ENCODE measurements around the gene BTBD9.

The BTBD9 gene

GRCh38 chr6:38404900-38405556 is 234.7 kb downstream of the BTBD9 start:
- no peak overlapping the region for H3K4me2 ChIP-seq (ENCODE audit: low read length)
- H3K9me3 ChIP-seq (ENCODE audit: control insufficient read depth, insufficient read depth, low read length): no peaks in the 10 kb centered on the region
- H3K27ac ChIP-seq (ENCODE audit: low read depth, low read length): no peak overlapping the region

DNA sequence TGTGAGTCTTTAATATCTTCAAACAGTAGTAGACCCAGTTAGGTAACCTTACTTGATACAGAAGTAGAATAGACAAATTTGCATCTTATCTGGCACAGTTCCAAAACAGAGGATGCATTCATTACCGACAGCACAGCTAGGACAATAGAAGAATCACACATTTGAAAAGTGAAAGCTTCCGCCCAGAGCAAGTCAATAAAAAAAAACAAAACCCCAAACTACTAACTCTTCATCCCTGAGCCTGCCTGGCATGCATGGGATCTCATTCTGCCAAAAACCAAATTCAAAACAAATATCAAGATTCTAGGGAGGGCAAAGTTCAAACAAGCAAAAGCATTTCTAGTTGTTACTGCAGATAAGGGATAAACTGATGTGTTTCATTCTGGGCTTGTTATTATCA is 235.4 kb downstream of the BTBD9 start:
- H3K27ac ChIP-seq (ENCODE audit: low read depth, low read length): no peak overlapping the region
- H3K9me2 ChIP-seq (replicated peaks; ENCODE audit: control insufficient read depth, low read length): no peaks in the 10 kb centered on the region
- H3K27me3 ChIP-seq (ENCODE audit: control insufficient read depth, low read length): no peaks in the 10 kb centered on the region
- TF ChIP-seq, protein P1, sequence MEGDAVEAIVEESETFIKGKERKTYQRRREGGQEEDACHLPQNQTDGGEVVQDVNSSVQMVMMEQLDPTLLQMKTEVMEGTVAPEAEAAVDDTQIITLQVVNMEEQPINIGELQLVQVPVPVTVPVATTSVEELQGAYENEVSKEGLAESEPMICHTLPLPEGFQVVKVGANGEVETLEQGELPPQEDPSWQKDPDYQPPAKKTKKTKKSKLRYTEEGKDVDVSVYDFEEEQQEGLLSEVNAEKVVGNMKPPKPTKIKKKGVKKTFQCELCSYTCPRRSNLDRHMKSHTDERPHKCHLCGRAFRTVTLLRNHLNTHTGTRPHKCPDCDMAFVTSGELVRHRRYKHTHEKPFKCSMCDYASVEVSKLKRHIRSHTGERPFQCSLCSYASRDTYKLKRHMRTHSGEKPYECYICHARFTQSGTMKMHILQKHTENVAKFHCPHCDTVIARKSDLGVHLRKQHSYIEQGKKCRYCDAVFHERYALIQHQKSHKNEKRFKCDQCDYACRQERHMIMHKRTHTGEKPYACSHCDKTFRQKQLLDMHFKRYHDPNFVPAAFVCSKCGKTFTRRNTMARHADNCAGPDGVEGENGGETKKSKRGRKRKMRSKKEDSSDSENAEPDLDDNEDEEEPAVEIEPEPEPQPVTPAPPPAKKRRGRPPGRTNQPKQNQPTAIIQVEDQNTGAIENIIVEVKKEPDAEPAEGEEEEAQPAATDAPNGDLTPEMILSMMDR (IDR thresholded peaks at IDR 0.05; ENCODE audit: low read depth, low read length, poor library complexity, severe bottlenecking): no peak
- TF ChIP-seq EZH2phosphoT487 (IDR thresholded peaks at IDR 0.05; ENCODE audit: borderline replicate concordance, low read length): no peak
- H3K4me2 ChIP-seq (ENCODE audit: low read length): no peak overlapping the region
- H3K36me3 ChIP-seq (ENCODE audit: control insufficient read depth, low read length): no peaks in the 10 kb centered on the region
- H3F3A ChIP-seq (ENCODE audit: control insufficient read depth, insufficient read depth): no peaks in the 10 kb centered on the region
- H3K4me3 ChIP-seq (ENCODE audit: low read length): no peak overlapping the region
- no peaks in the 10 kb centered on the region for H3K79me2 ChIP-seq (ENCODE audit: control insufficient read depth, low read length)
- H3K4me1 ChIP-seq (ENCODE audit: control insufficient read depth, low read length): peaks cover 9% of the 10 kb centered on the region
- H4K20me1 ChIP-seq (ENCODE audit: control insufficient read depth, insufficient read depth, low read depth, low read length): no peaks in the 10 kb centered on the region
- H3K9me3 ChIP-seq (ENCODE audit: control insufficient read depth, insufficient read depth, low read length): no peaks in the 10 kb centered on the region

More at GRCh38 chr6:38404900-38405556, 234.7 kb downstream of the BTBD9 start:
- Histone ChIP-seq H3K27me3 (ENCODE audit: control insufficient read depth, low read length) (no peaks in the 10 kb centered on the region), H3K4me3 (ENCODE audit: low read length) (no peak overlapping the region), H3K9me2 (replicated peaks; ENCODE audit: control insufficient read depth, low read length) (no peaks in the 10 kb centered on the region), H3F3A (ENCODE audit: control insufficient read depth, insufficient read depth) (no peaks in the 10 kb centered on the region), H3K36me3 (ENCODE audit: control insufficient read depth, low read length) (no peaks in the 10 kb centered on the region), H4K20me1 (ENCODE audit: control insufficient read depth, insufficient read depth, low read depth, low read length) (no peaks in the 10 kb centered on the region), H3K79me2 (ENCODE audit: control insufficient read depth, low read length) (no peaks in the 10 kb centered on the region), H3K4me1 (ENCODE audit: control insufficient read depth, low read length) (peaks cover 11% of the 10 kb centered on the region)
- TF ChIP-seq, protein P1 (IDR thresholded peaks at IDR 0.05; ENCODE audit: low read depth, low read length, poor library complexity, severe bottlenecking): no peak
- TF ChIP-seq EZH2phosphoT487 (IDR thresholded peaks at IDR 0.05; ENCODE audit: borderline replicate concordance, low read length): no peak

DNA sequence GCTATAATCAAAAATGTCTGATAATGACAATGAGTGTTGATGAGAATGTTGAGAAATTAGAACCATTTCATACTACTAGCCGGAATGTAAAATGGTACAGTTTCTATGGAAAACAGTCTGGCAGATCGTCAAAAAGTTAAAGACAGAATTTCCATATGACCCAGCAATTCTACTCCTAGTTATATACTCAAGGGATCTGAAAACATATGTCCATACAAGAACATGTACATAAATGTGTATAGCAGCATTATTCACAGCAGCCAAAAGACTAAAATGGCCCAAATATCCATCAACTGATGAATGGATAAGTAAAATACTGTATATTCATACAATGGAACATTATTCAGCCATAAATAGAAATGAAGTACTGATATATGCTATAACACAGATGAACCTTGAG is 236.2 kb downstream of the BTBD9 start:
- peaks cover 9% of the 10 kb centered on the region for H3K4me1 ChIP-seq (ENCODE audit: control insufficient read depth, low read length)
- no peaks in the 10 kb centered on the region for H3K9me2 ChIP-seq (replicated peaks; ENCODE audit: control insufficient read depth, low read length)
- TF ChIP-seq EZH2phosphoT487 (IDR thresholded peaks at IDR 0.05; ENCODE audit: borderline replicate concordance, low read length): no peak
- TF ChIP-seq, protein P1 (IDR thresholded peaks at IDR 0.05; ENCODE audit: low read depth, low read length, poor library complexity, severe bottlenecking): no peak
- H3K27ac ChIP-seq (ENCODE audit: low read depth, low read length): no peak overlapping the region
- H3F3A ChIP-seq (ENCODE audit: control insufficient read depth, insufficient read depth): no peaks in the 10 kb centered on the region
- no peaks in the 10 kb centered on the region for H3K79me2 ChIP-seq (ENCODE audit: control insufficient read depth, low read length)
- no peak overlapping the region for H3K4me3 ChIP-seq (ENCODE audit: low read length)
- no peaks in the 10 kb centered on the region for H4K20me1 ChIP-seq (ENCODE audit: control insufficient read depth, insufficient read depth, low read depth, low read length)
- H3K27me3 ChIP-seq (ENCODE audit: control insufficient read depth, low read length): no peaks in the 10 kb centered on the region
- H3K9me3 ChIP-seq (ENCODE audit: control insufficient read depth, insufficient read depth, low read length): no peaks in the 10 kb centered on the region
- H3K4me2 ChIP-seq (ENCODE audit: low read length): no peak overlapping the region
- H3K36me3 ChIP-seq (ENCODE audit: control insufficient read depth, low read length): no peaks in the 10 kb centered on the region

Measured in DOHH2 (cell line).